Adipocyte (in vitro differentiated cells): ENCODE data around the gene CALCOCO1.

Experiments used
- DNase-seq: peaks from one replicate; pipeline ENCODE4 v3.0.0-alpha.2; 2015; ENCODE audit warnings: low read depth
- H3K27me3 ChIP-seq: replicated peaks from 2 replicates; pipeline ENCODE4 v1.7.0; 2013; ENCODE audit warnings: mild to moderate bottlenecking, low read length, moderate library complexity; ENCODE audit not compliant: control insufficient read depth, insufficient read depth
- H3K36me3 ChIP-seq: 2 replicates; pipeline ENCODE4 v1.7.0; 2013; ENCODE audit warnings: low read length, mild to moderate bottlenecking, moderate library complexity; ENCODE audit not compliant: control insufficient read depth, insufficient read depth, severe bottlenecking
- H3K4me1 ChIP-seq: 2 replicates; pipeline ENCODE4 v1.7.0; 2013; ENCODE audit warnings: mild to moderate bottlenecking, low read length, moderate library complexity; ENCODE audit not compliant: control insufficient read depth, insufficient read depth
- H3K4me3 ChIP-seq: 2 replicates; pipeline ENCODE4 v1.7.0; 2013; ENCODE audit warnings: mild to moderate bottlenecking, low read length, moderate library complexity
- H3K9ac ChIP-seq: 2 replicates; pipeline ENCODE4 v1.7.0; 2013; ENCODE audit warnings: mild to moderate bottlenecking, low read length, moderate library complexity
- H3K9me3 ChIP-seq: 2 replicates; pipeline ENCODE4 v1.7.0; 2013; ENCODE audit warnings: mild to moderate bottlenecking, low read length, moderate library complexity; ENCODE audit not compliant: control insufficient read depth

Gene CALCOCO1

GRCh38 chr12:53758730-53759103 lies 31.5 kb upstream of the CALCOCO1 start:
- H3K27me3 ChIP-seq, result peaks cover 62% of the 10 kb centered on the region
- peaks cover 10% of the 10 kb centered on the region for H3K4me1 ChIP-seq
- no peak overlapping the region for H3K4me3 ChIP-seq
- no peak overlapping the region for H3K9ac ChIP-seq
- no peaks in the 10 kb centered on the region for H3K36me3 ChIP-seq
- H3K9me3 ChIP-seq, result no peaks in the 10 kb centered on the region
- no peak for DNase-seq

DNA sequence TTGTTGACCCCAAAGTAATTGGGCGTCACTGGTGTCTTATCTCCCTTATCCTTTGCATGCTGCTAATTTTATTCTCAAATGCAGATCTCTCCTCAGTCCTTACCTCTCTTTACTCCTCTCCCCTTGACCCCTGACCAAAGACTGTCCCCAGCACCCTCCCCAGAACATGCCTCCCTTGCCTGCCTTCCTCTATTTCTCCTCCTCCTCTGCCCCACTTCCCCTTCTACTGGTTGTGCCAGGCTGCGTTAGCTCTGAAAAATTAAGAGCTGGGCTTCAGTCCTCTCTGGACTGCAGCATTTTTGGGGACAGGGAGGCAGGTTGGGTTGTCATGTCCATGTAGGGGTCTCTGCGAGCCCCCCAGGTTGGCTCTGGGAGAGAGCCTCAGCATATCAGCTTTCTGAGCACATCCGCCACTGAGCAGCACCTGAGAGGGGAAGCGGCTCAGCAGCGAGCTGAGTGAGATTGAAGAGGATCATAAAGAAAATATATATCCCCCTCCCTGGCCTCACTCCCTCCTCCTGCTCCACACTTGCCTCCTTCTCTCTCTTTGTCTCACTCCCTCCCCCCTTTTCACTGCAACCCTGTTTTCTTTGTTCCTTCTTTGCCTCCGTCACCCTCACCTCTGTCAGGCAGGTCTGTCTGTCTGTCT lies 31.0 kb upstream of the CALCOCO1 start:
- Histone ChIP-seq H3K9me3 (no peaks in the 10 kb centered on the region), H3K4me3 (no peak overlapping the region), H3K36me3 (no peaks in the 10 kb centered on the region), H3K9ac (no peak overlapping the region), H3K4me1 (peaks cover 10% of the 10 kb centered on the region), H3K27me3 (peaks cover 59% of the 10 kb centered on the region)
- DNase-seq, result no peak

DNA sequence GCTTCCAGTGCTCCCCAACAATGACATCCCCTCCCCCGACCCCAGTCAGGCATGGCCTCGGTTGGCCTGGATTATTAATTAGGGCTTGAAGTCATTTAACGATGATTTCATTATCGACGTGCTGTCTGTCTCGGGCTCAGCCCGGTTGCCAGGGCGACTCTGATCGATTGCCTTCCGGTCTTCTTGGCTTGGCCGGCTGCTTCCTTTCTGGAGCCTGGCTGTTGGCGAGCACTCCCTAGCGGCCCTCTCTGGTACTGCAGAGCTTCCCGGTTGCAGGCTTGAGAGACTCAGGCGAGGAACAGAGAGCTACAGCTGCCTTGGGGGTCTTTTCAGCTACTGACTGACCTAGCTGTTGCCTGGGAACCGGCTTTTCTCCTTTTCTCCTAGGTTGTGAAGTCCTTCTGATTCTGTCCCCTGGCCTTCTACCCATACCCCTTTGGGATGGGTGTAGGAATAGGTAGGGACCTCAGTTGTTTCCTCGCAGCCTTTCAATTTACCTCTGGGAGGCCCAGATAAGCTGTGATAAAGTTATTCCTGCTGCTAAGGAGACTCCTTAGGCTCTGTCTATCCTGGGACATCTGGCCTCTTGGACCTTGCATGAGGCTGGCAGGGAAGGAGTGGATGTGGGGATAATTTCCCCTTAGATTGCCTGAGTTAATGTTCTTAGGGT lies 30.0 kb upstream of the CALCOCO1 start:
- Histone ChIP-seq H3K9ac (peak overlapping the region; percentile 27), H3K4me3 (peak overlapping the region; percentile 48), H3K27me3 (peaks cover 60% of the 10 kb centered on the region), H3K9me3 (no peaks in the 10 kb centered on the region), H3K4me1 (peaks cover 10% of the 10 kb centered on the region), H3K36me3 (no peaks in the 10 kb centered on the region)
- peak; percentile 52 for DNase-seq

DNA sequence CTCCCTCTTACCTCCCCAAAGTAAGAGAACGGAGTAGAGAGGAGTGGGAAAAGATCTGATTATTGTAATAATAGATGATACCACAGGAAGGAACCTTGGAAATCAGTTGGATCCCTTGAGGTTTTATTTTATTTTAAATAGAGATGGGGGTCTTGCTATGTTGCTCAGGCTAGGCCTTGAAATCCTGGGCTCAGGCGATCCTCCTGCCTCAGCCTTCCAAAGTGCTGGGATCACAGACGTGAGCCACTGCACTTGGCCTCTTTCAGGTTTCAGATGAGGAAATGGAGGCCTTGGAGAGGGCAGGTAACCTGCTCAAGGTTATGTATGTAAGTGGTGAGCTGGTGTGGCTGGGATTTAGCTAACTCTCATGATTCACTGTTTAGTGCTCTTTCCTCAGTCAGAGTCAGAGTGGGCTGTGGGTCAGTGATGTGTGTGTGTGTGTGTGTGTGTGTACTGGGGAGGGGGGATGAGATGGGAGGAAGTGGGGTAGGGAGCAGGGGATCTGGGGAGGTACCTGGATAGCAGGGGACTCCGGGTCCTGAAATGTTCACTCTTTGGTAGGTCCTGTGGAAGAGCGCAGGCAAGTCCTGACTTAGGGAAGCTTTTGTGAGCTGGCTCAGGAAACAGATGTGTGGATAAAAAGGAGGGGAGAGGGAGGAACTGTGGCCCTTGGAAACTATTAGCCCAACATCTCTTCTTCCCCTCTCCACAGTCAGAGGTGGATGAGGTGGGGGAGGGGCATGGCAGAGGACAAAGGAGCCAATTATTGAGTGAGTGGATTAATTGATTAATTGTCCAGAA lies 29.2 kb upstream of the CALCOCO1 start:
- H3K9ac ChIP-seq, result peak overlapping the region; percentile 27
- no peak for DNase-seq
- no peaks in the 10 kb centered on the region for H3K9me3 ChIP-seq
- no peaks in the 10 kb centered on the region for H3K36me3 ChIP-seq
- peaks cover 59% of the 10 kb centered on the region for H3K27me3 ChIP-seq
- peak overlapping the region; percentile 48 for H3K4me3 ChIP-seq
- peaks cover 12% of the 10 kb centered on the region for H3K4me1 ChIP-seq

DNA sequence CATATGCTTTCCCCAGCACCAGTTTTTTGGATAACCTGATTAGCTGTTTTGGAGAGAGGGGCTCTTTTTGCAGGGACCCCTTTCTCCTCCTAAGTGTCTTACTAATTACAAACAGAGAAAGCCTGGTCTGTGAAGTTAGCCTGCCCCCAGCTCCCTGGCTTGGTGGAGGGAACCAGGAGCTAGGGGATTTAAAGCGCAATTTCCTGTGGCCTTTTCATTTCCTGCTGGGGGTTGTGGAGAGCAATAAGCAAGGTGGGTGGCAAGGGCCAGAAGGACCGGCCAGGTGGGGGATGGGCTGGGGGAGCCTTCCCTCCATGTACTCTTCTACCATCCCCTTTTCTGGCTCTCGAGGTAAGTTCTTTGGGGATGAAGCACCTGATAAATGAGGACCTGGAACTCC lies 28.6 kb upstream of the CALCOCO1 start:
- H3K4me1 ChIP-seq, result peaks cover 17% of the 10 kb centered on the region

GRCh38 chr12:53755451-53755891 lies 28.2 kb upstream of the CALCOCO1 start:
- no peak overlapping the region for H3K4me3 ChIP-seq
- H3K9ac ChIP-seq, result no peak overlapping the region
- no peaks in the 10 kb centered on the region for H3K9me3 ChIP-seq
- peaks cover 57% of the 10 kb centered on the region for H3K27me3 ChIP-seq
- H3K4me1 ChIP-seq, result peaks cover 21% of the 10 kb centered on the region
- H3K36me3 ChIP-seq, result no peaks in the 10 kb centered on the region
- DNase-seq, result no peak

More for the DNA sequence above, 28.6 kb upstream of the CALCOCO1 start:
- H3K4me3 ChIP-seq, result no peak overlapping the region
- H3K36me3 ChIP-seq, result no peaks in the 10 kb centered on the region
- no peaks in the 10 kb centered on the region for H3K9me3 ChIP-seq
- H3K9ac ChIP-seq, result no peak overlapping the region
- DNase-seq, result no peak
- H3K27me3 ChIP-seq, result peaks cover 56% of the 10 kb centered on the region

- Histone ChIP-seq H3K4me1 (peaks cover 21% of the 10 kb centered on the region), H3K4me3 (no peak overlapping the region), H3K36me3 (no peaks in the 10 kb centered on the region), H3K9me3 (no peaks in the 10 kb centered on the region), H3K9ac (no peak overlapping the region), H3K27me3 (peaks cover 60% of the 10 kb centered on the region)
- peak; percentile 54 for DNase-seq
Measured at GRCh38 chr12:53754633-53755264, 27.5 kb upstream of the CALCOCO1 start.

GRCh38 chr12:53754188-53754585 lies 26.9 kb upstream of the CALCOCO1 start:
- Histone ChIP-seq H3K4me3 (no peak overlapping the region), H3K36me3 (no peaks in the 10 kb centered on the region), H3K4me1 (peaks cover 21% of the 10 kb centered on the region), H3K9ac (no peak overlapping the region), H3K27me3 (peaks cover 60% of the 10 kb centered on the region), H3K9me3 (no peaks in the 10 kb centered on the region)
- DNase-seq, result no peak

DNA sequence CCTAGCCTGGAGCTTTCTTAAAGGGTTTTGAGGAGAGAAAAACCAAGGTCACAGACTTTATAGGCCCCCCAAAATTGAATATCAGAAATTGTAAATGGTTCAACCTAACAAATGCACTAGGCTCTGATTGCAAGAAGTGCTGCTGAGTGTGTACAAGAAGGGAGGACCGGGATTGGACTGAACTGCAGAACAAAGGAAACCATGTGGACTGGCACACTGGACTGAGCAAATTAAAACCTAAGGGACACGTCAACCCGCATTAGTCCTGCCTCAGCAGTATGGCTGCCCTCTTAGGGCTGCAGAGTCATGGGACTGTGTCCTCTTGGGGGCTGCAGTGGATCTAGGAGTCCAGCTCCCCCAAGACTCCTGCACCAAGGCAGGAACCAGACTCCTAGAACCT lies 25.4 kb upstream of the CALCOCO1 start:
- Histone ChIP-seq H3K9me3 (no peaks in the 10 kb centered on the region), H3K4me3 (no peak overlapping the region), H3K27me3 (peaks cover 60% of the 10 kb centered on the region), H3K4me1 (peaks cover 21% of the 10 kb centered on the region), H3K9ac (no peak overlapping the region), H3K36me3 (no peaks in the 10 kb centered on the region)
- no peak for DNase-seq

DNA sequence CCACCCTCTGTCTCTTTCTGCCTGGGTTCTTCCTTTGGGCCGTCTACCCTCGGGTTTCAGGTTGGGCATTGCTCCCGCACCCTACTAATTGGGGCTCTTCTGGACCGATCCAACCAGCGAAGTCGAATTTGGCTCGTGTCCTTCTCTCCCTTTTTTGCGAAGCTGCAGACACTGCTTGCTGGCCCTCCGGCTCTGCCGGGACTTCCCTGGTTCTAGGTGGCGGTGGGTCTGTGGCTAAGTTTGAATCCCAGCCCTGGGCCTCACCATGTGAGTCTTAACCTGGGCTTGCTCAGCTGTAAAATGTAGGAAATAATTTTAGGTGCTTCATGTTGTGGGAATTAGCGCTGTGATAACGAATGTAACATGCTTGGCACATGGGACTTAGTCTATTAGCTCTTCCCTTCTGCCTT lies 24.9 kb upstream of the CALCOCO1 start:
- Histone ChIP-seq H3K27me3 (peaks cover 61% of the 10 kb centered on the region), H3K9me3 (no peaks in the 10 kb centered on the region), H3K9ac (no peak overlapping the region), H3K4me3 (no peak overlapping the region), H3K36me3 (no peaks in the 10 kb centered on the region), H3K4me1 (peaks cover 21% of the 10 kb centered on the region)
- no peak for DNase-seq
